ENCODE measurements around the gene CLN6.

CLN6 gene

DNA sequence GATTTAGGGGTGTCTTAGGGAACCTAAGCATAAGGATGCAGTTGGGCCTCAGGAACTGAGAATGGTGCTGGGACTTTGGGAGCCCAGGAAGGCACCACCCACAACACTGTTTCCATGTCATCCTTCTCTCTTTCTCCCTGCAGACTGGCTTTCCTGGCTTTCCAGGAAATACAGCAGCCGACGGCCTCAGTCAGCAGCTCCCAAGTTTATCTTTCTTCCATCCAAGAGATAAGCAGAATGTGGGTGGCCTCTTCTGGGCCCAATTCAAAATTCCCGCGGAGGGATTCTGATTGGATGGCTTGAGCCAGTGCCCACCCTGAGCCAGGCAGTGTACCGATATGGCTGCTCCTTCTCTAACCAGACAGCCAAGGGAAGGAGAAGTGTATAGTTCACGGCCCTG lies 4.5 kb upstream of the CLN6 start:
- no peak overlapping the region for H3K27ac ChIP-seq
- TF ChIP-seq, protein P1, sequence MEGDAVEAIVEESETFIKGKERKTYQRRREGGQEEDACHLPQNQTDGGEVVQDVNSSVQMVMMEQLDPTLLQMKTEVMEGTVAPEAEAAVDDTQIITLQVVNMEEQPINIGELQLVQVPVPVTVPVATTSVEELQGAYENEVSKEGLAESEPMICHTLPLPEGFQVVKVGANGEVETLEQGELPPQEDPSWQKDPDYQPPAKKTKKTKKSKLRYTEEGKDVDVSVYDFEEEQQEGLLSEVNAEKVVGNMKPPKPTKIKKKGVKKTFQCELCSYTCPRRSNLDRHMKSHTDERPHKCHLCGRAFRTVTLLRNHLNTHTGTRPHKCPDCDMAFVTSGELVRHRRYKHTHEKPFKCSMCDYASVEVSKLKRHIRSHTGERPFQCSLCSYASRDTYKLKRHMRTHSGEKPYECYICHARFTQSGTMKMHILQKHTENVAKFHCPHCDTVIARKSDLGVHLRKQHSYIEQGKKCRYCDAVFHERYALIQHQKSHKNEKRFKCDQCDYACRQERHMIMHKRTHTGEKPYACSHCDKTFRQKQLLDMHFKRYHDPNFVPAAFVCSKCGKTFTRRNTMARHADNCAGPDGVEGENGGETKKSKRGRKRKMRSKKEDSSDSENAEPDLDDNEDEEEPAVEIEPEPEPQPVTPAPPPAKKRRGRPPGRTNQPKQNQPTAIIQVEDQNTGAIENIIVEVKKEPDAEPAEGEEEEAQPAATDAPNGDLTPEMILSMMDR (conservative IDR thresholded peaks at IDR 0.05) = no peak
- TF ChIP-seq ZFX (IDR thresholded peaks at IDR 0.05) = no peak

GRCh38 chr15:68232937-68233336 lies 3.4 kb upstream of the CLN6 start:
- TF ChIP-seq, protein P1 (conservative IDR thresholded peaks at IDR 0.05) = no peak
- TF ChIP-seq ZFX (IDR thresholded peaks at IDR 0.05) = no peak

DNA sequence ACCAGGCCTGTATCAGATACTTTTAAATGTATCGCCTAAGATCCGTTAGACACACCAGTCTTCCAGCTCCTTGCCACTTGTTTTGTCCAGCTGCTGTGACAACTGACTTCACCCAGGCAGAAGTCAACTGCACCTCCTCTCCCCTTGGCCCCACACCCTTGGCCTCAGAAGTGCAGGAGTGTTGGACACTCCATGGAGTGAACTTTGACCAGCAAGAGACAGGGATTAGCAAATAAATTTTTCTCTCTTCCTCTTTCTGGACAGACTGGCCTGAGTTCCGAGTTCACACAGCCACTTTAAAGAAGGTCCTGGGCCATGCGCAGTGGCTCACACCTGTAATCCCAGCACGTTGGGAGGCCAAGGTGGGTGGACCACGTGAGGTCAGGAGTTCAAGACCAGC lies 2.9 kb upstream of the CLN6 start:
- TF ChIP-seq ZFX (IDR thresholded peaks at IDR 0.05) = no peak
- TF ChIP-seq, protein P1 (conservative IDR thresholded peaks at IDR 0.05) = no peak
- no peak overlapping the region for H3K27ac ChIP-seq

More at GRCh38 chr15:68232937-68233336, 3.4 kb upstream of the CLN6 start:
- no peak overlapping the region for H3K27ac ChIP-seq

DNA sequence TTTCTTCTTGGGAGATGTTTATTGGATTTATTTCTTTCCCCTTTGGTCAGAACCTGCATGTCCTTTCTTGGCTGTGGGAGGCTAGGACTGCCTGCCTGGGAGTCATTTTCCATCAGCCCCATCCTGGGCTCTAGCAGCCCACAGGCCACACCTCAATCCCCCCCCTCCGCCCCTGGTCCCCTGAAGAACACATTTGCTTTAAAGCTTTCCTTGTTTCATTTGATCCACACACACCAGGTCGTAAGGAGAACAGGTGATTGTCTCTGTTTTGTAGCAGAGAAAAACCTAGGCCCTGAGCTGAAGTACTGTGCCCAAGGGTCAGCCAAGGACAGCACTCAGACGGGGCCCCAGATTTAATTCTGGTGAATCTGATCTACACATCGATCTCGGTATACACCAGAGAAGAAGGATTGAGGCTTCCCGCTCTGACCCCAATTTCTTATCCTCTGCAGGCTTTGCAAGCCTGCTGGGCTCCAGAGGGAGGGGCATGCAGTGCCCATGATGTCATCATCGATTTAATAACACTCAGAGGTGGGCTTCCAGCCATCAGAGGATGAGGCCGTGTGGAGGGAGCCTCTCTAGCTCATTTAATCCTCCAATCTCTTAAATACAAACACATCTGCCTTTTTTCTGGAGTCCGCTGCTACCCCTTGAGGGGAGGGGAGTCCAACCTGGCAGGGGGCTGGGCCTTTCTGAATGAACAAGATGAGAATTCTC lies 1.7 kb upstream of the CLN6 start:
- no peak overlapping the region for H3K27ac ChIP-seq
- TF ChIP-seq, protein P1 (conservative IDR thresholded peaks at IDR 0.05) = no peak
- TF ChIP-seq ZFX (IDR thresholded peaks at IDR 0.05) = no peak

DNA sequence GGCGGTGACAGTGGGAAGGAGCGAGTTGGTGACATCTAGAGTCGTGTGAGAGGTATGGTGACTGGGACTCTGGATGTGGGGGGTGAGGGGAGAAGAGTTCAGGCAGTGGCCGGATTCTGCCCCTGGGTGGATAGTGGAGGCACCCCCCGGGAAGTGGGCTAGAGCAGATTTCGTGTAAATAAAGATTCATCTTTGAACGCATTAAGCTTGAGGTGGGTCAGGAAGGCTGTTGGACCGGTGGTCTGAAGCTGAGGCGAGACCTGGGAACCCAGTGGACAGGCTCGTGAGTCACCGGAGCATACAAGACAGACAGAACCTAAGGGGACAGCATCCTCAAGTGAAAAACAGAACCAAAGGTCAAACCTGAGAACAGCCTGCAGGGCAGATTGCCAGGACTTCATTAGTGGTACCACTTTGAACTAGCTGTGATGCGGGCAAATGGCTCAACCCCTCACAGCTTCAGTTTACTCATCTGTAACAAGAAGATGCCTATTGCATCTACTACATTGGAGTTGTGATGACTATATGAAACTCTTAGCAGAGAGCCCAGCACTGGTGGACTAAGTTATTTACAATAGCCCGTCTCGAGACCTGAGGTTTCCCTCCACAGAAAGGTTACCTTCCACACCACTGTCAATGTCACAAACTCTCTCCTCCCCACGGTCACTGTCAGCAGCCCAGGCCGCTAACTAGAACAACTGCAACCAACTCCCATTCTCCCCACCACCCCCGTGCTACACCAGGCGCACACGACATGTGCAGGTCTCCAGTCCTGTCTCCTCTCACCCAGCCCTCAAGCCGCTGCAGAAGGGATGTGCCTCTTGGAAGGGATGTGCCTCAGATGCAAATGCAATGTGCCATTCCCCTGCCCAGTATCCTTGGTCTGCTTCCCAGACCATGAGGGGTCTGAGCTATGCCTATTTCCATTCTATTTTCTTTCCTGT lies 901 bp upstream of the CLN6 start:
- peak overlapping the region; percentile 93 for H3K27ac ChIP-seq
- no peak for TF ChIP-seq ZFX (IDR thresholded peaks at IDR 0.05)
- TF ChIP-seq, protein P1 (conservative IDR thresholded peaks at IDR 0.05) = no peak

DNA sequence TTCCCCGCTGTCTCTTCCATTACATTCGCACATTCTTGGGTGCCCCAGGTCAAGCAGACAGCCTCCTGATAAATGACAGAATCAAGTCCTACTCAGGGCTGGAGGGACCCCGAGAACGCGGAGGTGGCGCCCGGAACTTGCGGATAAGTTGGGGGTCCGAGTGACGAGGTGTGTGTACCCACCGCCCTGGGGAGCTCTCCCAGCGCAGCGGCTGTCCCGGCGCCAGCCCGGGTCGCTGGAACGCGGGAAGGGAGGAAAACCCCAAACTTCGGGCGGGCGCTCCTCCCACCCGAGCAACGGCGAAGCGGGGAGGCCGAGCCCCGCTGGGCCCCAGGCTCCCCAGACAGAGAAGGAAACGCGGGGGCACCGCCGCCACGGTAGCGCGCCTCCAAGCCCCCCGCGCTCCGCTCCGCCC lies 550 bp downstream of the CLN6 start:
- H3K27ac ChIP-seq = peak overlapping the region; percentile 93
- no peak for TF ChIP-seq ZFX (IDR thresholded peaks at IDR 0.05)
- TF ChIP-seq, protein P1 (conservative IDR thresholded peaks at IDR 0.05) = no peak
